Ovary (tissue), 9 donors: ENCODE results near the gene GFRA1. TPM values are rescaled to one million over a fixed set of nuclear protein-coding genes. Genes with fewer than 3 reads are reported as not detected.

Experiments used
- DNase-seq, 5 donors: peaks; one replicate each; pipeline ENCODE4 v3.0.0-alpha.2; 2019 to 2020
- H3K27ac ChIP-seq, 2 donors: fragments of 200-600 bp; one replicate each; pipeline versions ENCODE4 v1.5.1 to v1.8.0; 2019 to 2022
- H3K27me3 ChIP-seq: fragments of 200-600 bp; one replicate; pipeline ENCODE4 v1.8.0; 2022
- H3K36me3 ChIP-seq: fragments of 200-600 bp; sonication (generic); one replicate; pipeline ENCODE4 v1.5.1; 2019
- H3K4me1 ChIP-seq: one replicate; pipeline ENCODE4 v1.8.1; 2013; ENCODE audit warnings: mild to moderate bottlenecking, moderate library complexity; ENCODE audit not compliant: insufficient read depth
- H3K4me3 ChIP-seq: fragments of 200-600 bp; sonication (generic); one replicate; pipeline ENCODE4 v1.5.1; 2017
- H3K9me3 ChIP-seq, 2 donors: fragments of 200-600 bp in 1 of 2; sonication (generic) in 1 of 2; one replicate each; pipeline versions ENCODE4 v1.5.1 to v1.8.1; 2013 to 2019; ENCODE audit warnings: mild to moderate bottlenecking in 1 of 2, moderate library complexity in 1 of 2
- EP300 ChIP-seq: sonication (generic); formaldehyde crosslinking; IDR thresholded peaks from one replicate; pipeline ENCODE4 v1.6.1; 2017; ENCODE audit warnings: antibody characterized with exemption
- POLR2A ChIP-seq: fragments of 450-650 bp; IDR thresholded peaks from one replicate; pipeline ENCODE4 v1.6.1; 2017; ENCODE audit warnings: antibody characterized with exemption, mild to moderate bottlenecking, moderate library complexity
- WGBS, 3 donors: extraction: QIAGEN DNeasy Blood & Tissue Kit in 1 of 3; methylation state at CpG; one replicate each; pipeline versions ENCODE4 v1.1.5 to v1.1.7; 2013 to 2017; 5-methylcytosine and 5-hydroxymethylcytosine counted together
- intact Hi-C, 4 donors: fragments of 100-400 bp; cut with DNase I; formaldehyde crosslinking; loops; one replicate each; pipeline versions ENCODE4 v1.11.0 to v1.15.1; 2022 to 2023
- polyA plus RNA-seq, 2 donors: library from polyadenylated mRNA; stranded (reverse); fragments of 200-250 nt in 1 of 2; fragments of 350-450 nt in 1 of 2; fragmentation: Illumina TruSeq in 1 of 2; extraction: RNeasy Lipid Tissue Mini Kit (QIAGEN cat#74804) in 1 of 2; gene quantifications; one replicate each; pipeline ENCODE4 v1.2.3, GENCODE V29; 2013 to 2014
- total RNA-seq, 7 donors: library from RNA; depleted of rRNA in 2 of 7; stranded (reverse); fragments of >200 nt in 2 of 7; fragmentation: NEBNext Ultra II Directional in 3 of 7; extraction: Animal tissue kit (Norgen Biotek cat#: 25700) in 3 of 7; gene quantifications; one replicate each; pipeline versions ENCODE4 v1.1.0 to v1.2.4, GENCODE V29; 2016 to 2023
- TF ChIP-seq, protein P1 (sequence below), 3 donors: fragments of 450-650 bp in 2 of 3; fragments of 200-600 bp in 1 of 3; IDR thresholded peaks; one replicate each; pipeline versions ENCODE4 v1.5.1 to v1.8.0; 2016 to 2022; ENCODE audit warnings: antibody characterized with exemption in 3 of 3, mild to moderate bottlenecking in 1 of 3
- donor health status: DM: no; HTN: no; CAD: no; lungs with moderate emphysema.
- donor health status: DM: no; HTN: no; CAD: no.
- donor health status: Bipolar disorder and iron deficiency.
- donor health status: DM: yes; HTN: yes; CAD: no.
- donor health status: DM: no; HTN: no; CAD: no.
- donor health status: DM: yes; HTN: yes; CAD: no.

GFRA1 gene
- total and polyA plus RNA-seq, 9 donors: 3.1 to 28.4 (median 11.8) TPM

DNA sequence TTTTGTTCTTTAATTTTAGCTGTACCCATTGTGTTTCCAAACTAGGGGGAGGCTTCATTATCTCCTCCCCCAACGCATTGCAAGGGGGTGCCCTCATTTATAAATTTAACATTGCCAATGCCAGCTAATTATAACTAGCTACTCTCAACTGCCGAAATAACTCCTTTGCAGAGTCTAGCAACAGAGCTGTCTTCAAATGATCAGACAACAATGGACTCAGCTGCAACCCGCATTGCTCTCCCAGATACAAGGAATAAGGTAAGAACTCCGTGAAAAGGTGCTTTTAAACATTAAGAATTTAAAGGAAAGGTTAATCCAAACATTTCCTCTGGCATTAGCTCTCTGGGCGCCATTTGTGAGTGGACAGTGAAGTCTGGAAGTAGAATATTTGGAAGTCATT, 116.2 kb downstream of the GFRA1 start:
- intact Hi-C loops: no loop called here
- H3K4me3 ChIP-seq: no peak overlapping the region
- no peak for DNase-seq
- WGBS, 3 donors: 64 to 79% (median 73%) methylated on average over 5 of the region's 5 CpGs
- TF ChIP-seq, protein P1, sequence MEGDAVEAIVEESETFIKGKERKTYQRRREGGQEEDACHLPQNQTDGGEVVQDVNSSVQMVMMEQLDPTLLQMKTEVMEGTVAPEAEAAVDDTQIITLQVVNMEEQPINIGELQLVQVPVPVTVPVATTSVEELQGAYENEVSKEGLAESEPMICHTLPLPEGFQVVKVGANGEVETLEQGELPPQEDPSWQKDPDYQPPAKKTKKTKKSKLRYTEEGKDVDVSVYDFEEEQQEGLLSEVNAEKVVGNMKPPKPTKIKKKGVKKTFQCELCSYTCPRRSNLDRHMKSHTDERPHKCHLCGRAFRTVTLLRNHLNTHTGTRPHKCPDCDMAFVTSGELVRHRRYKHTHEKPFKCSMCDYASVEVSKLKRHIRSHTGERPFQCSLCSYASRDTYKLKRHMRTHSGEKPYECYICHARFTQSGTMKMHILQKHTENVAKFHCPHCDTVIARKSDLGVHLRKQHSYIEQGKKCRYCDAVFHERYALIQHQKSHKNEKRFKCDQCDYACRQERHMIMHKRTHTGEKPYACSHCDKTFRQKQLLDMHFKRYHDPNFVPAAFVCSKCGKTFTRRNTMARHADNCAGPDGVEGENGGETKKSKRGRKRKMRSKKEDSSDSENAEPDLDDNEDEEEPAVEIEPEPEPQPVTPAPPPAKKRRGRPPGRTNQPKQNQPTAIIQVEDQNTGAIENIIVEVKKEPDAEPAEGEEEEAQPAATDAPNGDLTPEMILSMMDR (IDR thresholded peaks at IDR 0.05): no peak
- TF ChIP-seq EP300 (no peak), POLR2A (no peak)
- no peaks in the 10 kb centered on the region for H3K36me3 ChIP-seq
- no peaks in the 10 kb centered on the region for H3K4me1 ChIP-seq
- no peaks in the 10 kb centered on the region for H3K27me3 ChIP-seq
- no peaks in the 10 kb centered on the region for H3K9me3 ChIP-seq
- H3K27ac ChIP-seq: no peak overlapping the region

- Histone ChIP-seq H3K27me3 (no peaks in the 10 kb centered on the region), H3K4me1 (no peaks in the 10 kb centered on the region), H3K36me3 (no peaks in the 10 kb centered on the region), H3K4me3 (no peak overlapping the region), H3K9me3 (no peaks in the 10 kb centered on the region), H3K27ac (no peak overlapping the region)
- WGBS, 3 donors: 87 to 91% (median 89%) methylated on average over 1 of the region's 1 CpG
- intact Hi-C loops: no loop called here
- TF ChIP-seq, protein P1 (IDR thresholded peaks at IDR 0.05): no peak
- TF ChIP-seq EP300 (no peak), POLR2A (no peak)
- DNase-seq: no peak
Measured at GRCh38 chr10:116155191-116155590, 117.8 kb downstream of the GFRA1 start.

DNA sequence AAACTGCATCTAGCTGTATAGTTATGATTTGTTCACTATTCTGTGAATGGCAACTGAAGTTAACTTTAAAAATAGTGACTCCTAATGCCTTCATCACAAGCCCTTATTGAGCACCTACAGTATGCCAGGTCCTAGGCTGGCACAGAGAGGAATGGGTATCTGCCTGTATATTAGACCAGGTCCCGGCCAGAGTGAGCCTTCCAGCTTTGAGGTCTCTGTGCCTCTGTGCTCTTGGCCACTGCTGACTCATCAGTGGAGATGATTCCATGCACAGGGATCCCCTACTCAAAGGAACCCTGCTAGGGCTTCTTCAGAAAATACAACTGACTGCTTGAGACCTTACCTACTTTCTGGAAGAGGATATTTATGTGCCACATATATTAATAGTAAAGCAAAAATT, 118.4 kb downstream of the GFRA1 start:
- TF ChIP-seq POLR2A (no peak), EP300 (no peak)
- TF ChIP-seq, protein P1 (IDR thresholded peaks at IDR 0.05): no peak
- Histone ChIP-seq H3K27ac (no peak overlapping the region), H3K4me3 (no peak overlapping the region), H3K4me1 (no peaks in the 10 kb centered on the region), H3K27me3 (no peaks in the 10 kb centered on the region), H3K36me3 (no peaks in the 10 kb centered on the region), H3K9me3 (no peaks in the 10 kb centered on the region)
- intact Hi-C loops: no loop called here
- no peak for DNase-seq
- 93 to 100% (median 95%) methylated on average over 1 of the region's 1 CpG for WGBS, 3 donors

DNA sequence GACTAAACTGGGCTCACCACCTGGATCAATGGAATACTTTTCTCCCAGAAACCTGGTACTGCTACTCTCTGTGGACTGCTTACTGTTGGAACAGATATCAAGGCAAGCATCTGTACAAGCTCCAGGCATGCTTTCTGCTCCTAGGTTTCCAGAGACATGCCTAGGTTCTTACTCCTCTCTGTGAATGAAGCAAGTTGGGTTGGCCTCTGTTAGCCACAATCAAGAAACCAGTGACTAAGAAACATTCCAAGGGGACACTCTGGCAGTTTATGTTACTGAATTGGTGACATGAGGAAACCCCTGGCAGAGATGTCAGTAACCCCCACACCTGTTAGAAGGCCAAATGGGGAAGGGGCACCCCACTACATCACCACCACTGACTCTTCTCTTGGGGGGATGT, 121.9 kb downstream of the GFRA1 start:
- Histone ChIP-seq H3K4me3 (no peak overlapping the region), H3K9me3 (no peaks in the 10 kb centered on the region), H3K4me1 (no peaks in the 10 kb centered on the region), H3K27me3 (no peaks in the 10 kb centered on the region), H3K27ac (no peak overlapping the region), H3K36me3 (no peaks in the 10 kb centered on the region)
- no peak for DNase-seq
- intact Hi-C loops: no loop called here
- TF ChIP-seq EP300 (no peak), POLR2A (no peak)
- TF ChIP-seq, protein P1 (IDR thresholded peaks at IDR 0.05): no peak

GRCh38 chr10:116150606-116151005, 122.4 kb downstream of the GFRA1 start:
- no peaks in the 10 kb centered on the region for H3K36me3 ChIP-seq
- no peaks in the 10 kb centered on the region for H3K9me3 ChIP-seq
- TF ChIP-seq EP300: no peak
- TF ChIP-seq, protein P1 (IDR thresholded peaks at IDR 0.05): no peak
- no peak for TF ChIP-seq POLR2A
- H3K27ac ChIP-seq: no peak overlapping the region
- no peaks in the 10 kb centered on the region for H3K27me3 ChIP-seq
- no peak overlapping the region for H3K4me3 ChIP-seq
- intact Hi-C loops: no loop called here
- 18 to 39% (median 20%) methylated on average over 6 of the region's 6 CpGs for WGBS, 3 donors
- no peaks in the 10 kb centered on the region for H3K4me1 ChIP-seq
- DNase-seq: no peak
